ENCODE data around the gene IGSF11.

Gene IGSF11

GRCh38 chr3:118973050-118973449 lies 61.6 kb downstream of the IGSF11 start:
- Histone ChIP-seq H3K4me3 (ENCODE audit: low read depth in 1 of 2, low read length in 1 of 2) (no peak overlapping the region), H3K27ac (no peak overlapping the region), H3K4me1 (ENCODE audit: control insufficient read depth in 1 of 2, insufficient read depth in 1 of 2, low read depth in 1 of 2, low read length in 1 of 2) (no peaks in the 10 kb centered on the region), H3K36me3 (no peaks in the 10 kb centered on the region), H3K27me3 (no peaks in the 10 kb centered on the region), H3K9me3 (no peaks in the 10 kb centered on the region)
- TF ChIP-seq, protein P1, sequence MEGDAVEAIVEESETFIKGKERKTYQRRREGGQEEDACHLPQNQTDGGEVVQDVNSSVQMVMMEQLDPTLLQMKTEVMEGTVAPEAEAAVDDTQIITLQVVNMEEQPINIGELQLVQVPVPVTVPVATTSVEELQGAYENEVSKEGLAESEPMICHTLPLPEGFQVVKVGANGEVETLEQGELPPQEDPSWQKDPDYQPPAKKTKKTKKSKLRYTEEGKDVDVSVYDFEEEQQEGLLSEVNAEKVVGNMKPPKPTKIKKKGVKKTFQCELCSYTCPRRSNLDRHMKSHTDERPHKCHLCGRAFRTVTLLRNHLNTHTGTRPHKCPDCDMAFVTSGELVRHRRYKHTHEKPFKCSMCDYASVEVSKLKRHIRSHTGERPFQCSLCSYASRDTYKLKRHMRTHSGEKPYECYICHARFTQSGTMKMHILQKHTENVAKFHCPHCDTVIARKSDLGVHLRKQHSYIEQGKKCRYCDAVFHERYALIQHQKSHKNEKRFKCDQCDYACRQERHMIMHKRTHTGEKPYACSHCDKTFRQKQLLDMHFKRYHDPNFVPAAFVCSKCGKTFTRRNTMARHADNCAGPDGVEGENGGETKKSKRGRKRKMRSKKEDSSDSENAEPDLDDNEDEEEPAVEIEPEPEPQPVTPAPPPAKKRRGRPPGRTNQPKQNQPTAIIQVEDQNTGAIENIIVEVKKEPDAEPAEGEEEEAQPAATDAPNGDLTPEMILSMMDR (IDR thresholded peaks at IDR 0.05): no peak

DNA sequence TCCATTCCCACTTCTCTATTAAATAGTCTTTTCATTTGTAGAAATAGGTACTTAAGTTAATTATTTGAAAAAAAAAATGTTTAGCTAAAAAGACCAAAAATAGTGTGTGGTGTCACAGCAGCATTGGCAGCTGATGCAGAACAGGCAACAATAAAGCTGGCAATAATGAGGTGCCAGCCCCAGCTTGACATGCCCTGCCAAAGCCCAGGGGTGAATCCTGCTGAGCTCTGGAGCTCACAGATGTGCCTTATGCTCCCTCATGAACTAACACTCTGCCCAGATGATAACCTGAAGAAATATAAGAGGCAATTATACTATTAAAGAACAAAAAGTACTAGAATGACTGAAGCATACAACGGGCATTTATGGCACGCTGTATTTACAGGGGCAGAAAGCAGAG lies 63.8 kb downstream of the IGSF11 start:
- no peak overlapping the region for H3K4me3 ChIP-seq (ENCODE audit: low read depth in 1 of 2, low read length in 1 of 2)
- TF ChIP-seq, protein P1 (IDR thresholded peaks at IDR 0.05): no peak
- H3K27me3 ChIP-seq: no peaks in the 10 kb centered on the region

GRCh38 chr3:118968640-118969039 lies 66.0 kb downstream of the IGSF11 start:
- no peak overlapping the region for H3K27ac ChIP-seq
- H3K9me3 ChIP-seq: no peaks in the 10 kb centered on the region
- H3K27me3 ChIP-seq: no peaks in the 10 kb centered on the region
- no peaks in the 10 kb centered on the region for H3K36me3 ChIP-seq
- H3K4me1 ChIP-seq (ENCODE audit: control insufficient read depth in 1 of 2, insufficient read depth in 1 of 2, low read depth in 1 of 2, low read length in 1 of 2): no peaks in the 10 kb centered on the region
- no peak overlapping the region for H3K4me3 ChIP-seq (ENCODE audit: low read depth in 1 of 2, low read length in 1 of 2)
- TF ChIP-seq, protein P1 (IDR thresholded peaks at IDR 0.05): no peak

More for the DNA sequence above, 63.8 kb downstream of the IGSF11 start:
- Histone ChIP-seq H3K9me3 (no peaks in the 10 kb centered on the region), H3K27ac (no peak overlapping the region), H3K36me3 (no peaks in the 10 kb centered on the region), H3K4me1 (ENCODE audit: control insufficient read depth in 1 of 2, insufficient read depth in 1 of 2, low read depth in 1 of 2, low read length in 1 of 2) (no peaks in the 10 kb centered on the region)

DNA sequence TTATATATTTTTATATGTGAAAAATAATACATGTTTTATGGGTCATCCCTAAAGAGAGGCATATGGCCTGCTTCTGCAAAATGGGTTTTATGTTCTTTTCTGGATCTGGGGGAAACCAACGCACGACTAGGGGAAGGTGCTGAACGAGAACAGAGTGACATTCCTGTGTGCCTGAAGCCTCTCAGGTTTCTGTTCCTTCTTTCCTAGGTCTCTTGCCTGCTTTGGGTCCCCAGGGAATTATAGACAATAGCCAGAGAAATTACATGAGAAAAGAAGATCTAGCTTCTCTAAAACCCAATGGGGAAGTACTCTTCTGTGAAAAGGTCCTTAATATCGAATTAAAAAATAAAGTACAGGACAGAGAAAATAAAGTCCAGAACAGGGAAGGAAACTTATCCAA lies 66.5 kb downstream of the IGSF11 start:
- Histone ChIP-seq H3K4me1 (ENCODE audit: control insufficient read depth in 1 of 2, insufficient read depth in 1 of 2, low read depth in 1 of 2, low read length in 1 of 2) (no peaks in the 10 kb centered on the region), H3K9me3 (no peaks in the 10 kb centered on the region), H3K27me3 (no peaks in the 10 kb centered on the region), H3K4me3 (ENCODE audit: low read depth in 1 of 2, low read length in 1 of 2) (no peak overlapping the region), H3K36me3 (no peaks in the 10 kb centered on the region), H3K27ac (no peak overlapping the region)
- TF ChIP-seq, protein P1 (IDR thresholded peaks at IDR 0.05): no peak

GRCh38 chr3:118966700-118967099 lies 67.9 kb downstream of the IGSF11 start:
- no peak overlapping the region for H3K4me3 ChIP-seq (ENCODE audit: low read depth in 1 of 2, low read length in 1 of 2)
- TF ChIP-seq, protein P1 (IDR thresholded peaks at IDR 0.05): no peak
- no peaks in the 10 kb centered on the region for H3K4me1 ChIP-seq (ENCODE audit: control insufficient read depth in 1 of 2, insufficient read depth in 1 of 2, low read depth in 1 of 2, low read length in 1 of 2)
- H3K36me3 ChIP-seq: no peaks in the 10 kb centered on the region
- H3K9me3 ChIP-seq: no peaks in the 10 kb centered on the region
- no peak overlapping the region for H3K27ac ChIP-seq
- H3K27me3 ChIP-seq: no peaks in the 10 kb centered on the region

DNA sequence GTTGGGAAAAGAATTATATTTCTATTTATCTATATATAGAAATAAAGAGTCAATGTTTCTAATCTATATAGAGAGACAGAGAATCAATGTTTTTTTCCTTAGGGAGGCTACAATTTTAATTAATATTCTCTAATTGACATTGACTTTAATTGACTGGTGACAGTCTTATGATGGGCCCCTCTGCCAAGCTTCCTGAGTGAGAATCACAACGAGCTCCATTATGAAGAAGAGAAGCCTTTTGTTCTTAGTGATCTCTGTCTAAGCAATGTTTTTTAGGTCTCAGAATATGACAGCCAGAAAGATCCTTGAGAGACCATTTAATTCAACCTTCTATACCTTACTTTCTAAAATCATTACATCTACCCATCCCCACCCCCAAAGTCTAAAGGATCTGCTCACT lies 70.9 kb downstream of the IGSF11 start:
- no peak overlapping the region for H3K4me3 ChIP-seq (ENCODE audit: low read depth in 1 of 2, low read length in 1 of 2)
- H3K27me3 ChIP-seq: no peaks in the 10 kb centered on the region
- H3K27ac ChIP-seq: no peak overlapping the region
- no peaks in the 10 kb centered on the region for H3K9me3 ChIP-seq
- H3K36me3 ChIP-seq: no peaks in the 10 kb centered on the region
- TF ChIP-seq, protein P1 (IDR thresholded peaks at IDR 0.05): no peak
- no peaks in the 10 kb centered on the region for H3K4me1 ChIP-seq (ENCODE audit: control insufficient read depth in 1 of 2, insufficient read depth in 1 of 2, low read depth in 1 of 2, low read length in 1 of 2)

Data from neutrophil (primary cell).